HPDE6-E6E7 (cell line): ENCODE data around the gene DAAM1.

Experiments used
- DNase-seq: peaks from one replicate; pipeline ENCODE4 v3.0.0; 2011; ENCODE audit warnings: missing footprints; ENCODE audit errors: extremely low spot score

The DAAM1 gene

GRCh38 chr14:59314953-59315599 lies 126.6 kb downstream of the DAAM1 start:
- no peak for DNase-seq

GRCh38 chr14:59316151-59316830 lies 127.8 kb downstream of the DAAM1 start:
- no peak for DNase-seq

- DNase-seq: no peak
These were observed 128.9 kb downstream of the DAAM1 start for GRCh38 chr14:59317346-59317745.

GRCh38 chr14:59317798-59318505 lies 129.5 kb downstream of the DAAM1 start:
- no peak for DNase-seq

GRCh38 chr14:59318908-59319307 lies 130.4 kb downstream of the DAAM1 start:
- no peak for DNase-seq

- no peak for DNase-seq
These were observed 131.9 kb downstream of the DAAM1 start for GRCh38 chr14:59320361-59320760.

GRCh38 chr14:59320763-59321625 lies 132.5 kb downstream of the DAAM1 start:
- DNase-seq: no peak

GRCh38 chr14:59321626-59321949 lies 133.1 kb downstream of the DAAM1 start:
- peak; percentile 43 for DNase-seq

- no peak for DNase-seq
These were observed 137.4 kb downstream of the DAAM1 start for GRCh38 chr14:59325906-59326305.

- no peak for DNase-seq
These were observed 140.0 kb downstream of the DAAM1 start for GRCh38 chr14:59328454-59328853.

GRCh38 chr14:59330455-59330854 lies 142.0 kb downstream of the DAAM1 start:
- no peak for DNase-seq

GRCh38 chr14:59331217-59331616 lies 142.8 kb downstream of the DAAM1 start:
- no peak for DNase-seq

GRCh38 chr14:59332727-59333126 lies 144.3 kb downstream of the DAAM1 start:
- DNase-seq: no peak

GRCh38 chr14:59333235-59333634 lies 144.8 kb downstream of the DAAM1 start:
- DNase-seq: no peak

GRCh38 chr14:59333668-59334067 lies 145.2 kb downstream of the DAAM1 start:
- DNase-seq: no peak

- no peak for DNase-seq
These were observed 145.8 kb downstream of the DAAM1 start for GRCh38 chr14:59334253-59334652.

- DNase-seq: no peak
These were observed 147.6 kb downstream of the DAAM1 start for GRCh38 chr14:59336098-59336497.

- DNase-seq: no peak
These were observed 148.2 kb downstream of the DAAM1 start for GRCh38 chr14:59336706-59337105.

GRCh38 chr14:59337141-59337611 lies 148.7 kb downstream of the DAAM1 start:
- no peak for DNase-seq

GRCh38 chr14:59338761-59339160 lies 150.3 kb downstream of the DAAM1 start:
- DNase-seq: no peak

- no peak for DNase-seq
These were observed 151.3 kb downstream of the DAAM1 start for GRCh38 chr14:59339524-59340330.
